B cell (primary cell): ENCODE measurements around the gene CACNG4.

ENCODE experiments used
- CTCF ChIP-seq: fragments of 200-600 bp; IDR thresholded peaks from one replicate; pipeline ENCODE4 v1.8.0; 2022; ENCODE audit warnings: antibody characterized with exemption, mild to moderate bottlenecking
- EZH2 ChIP-seq: IDR thresholded peaks from 2 replicates; pipeline ENCODE4 v1.6.1; 2012; ENCODE audit warnings: borderline replicate concordance, low read depth, mild to moderate bottlenecking, moderate library complexity, low read length; ENCODE audit not compliant: insufficient read depth, poor library complexity, severe bottlenecking

- TF ChIP-seq CTCF = no peak
- TF ChIP-seq EZH2 = no peak
Observed at GRCh38 chr17:66984730-66985129, 20.2 kb downstream of the CACNG4 start.
